GM21723 (cell line): Measurements from ENCODE around the gene CCDC106.

Experiments used
- ATAC-seq: cut with Tn5 transposase; IDR thresholded peaks from one replicate; pipeline ENCODE4 v1.9.1; 2021; ENCODE audit warnings: mild to moderate bottlenecking, moderate library complexity; ENCODE audit not compliant: unreplicated experiment

CCDC106 gene

GRCh38 chr19:55679343-55680257 is 31.6 kb downstream of the CCDC106 start:
- no peak for ATAC-seq

- no peak for ATAC-seq
Observed at GRCh38 chr19:55680339-55681130, 32.5 kb downstream of the CCDC106 start.

- no peak for ATAC-seq
Observed at GRCh38 chr19:55681131-55682092, 33.4 kb downstream of the CCDC106 start.

GRCh38 chr19:55683449-55684261 is 35.6 kb downstream of the CCDC106 start:
- no peak for ATAC-seq

GRCh38 chr19:55684946-55685681 is 37.1 kb downstream of the CCDC106 start:
- no peak for ATAC-seq

- no peak for ATAC-seq
Observed at GRCh38 chr19:55685776-55686175, 37.8 kb downstream of the CCDC106 start.

- no peak for ATAC-seq
Observed at GRCh38 chr19:55686311-55687050, 38.5 kb downstream of the CCDC106 start.

- ATAC-seq: no peak
Observed at GRCh38 chr19:55687281-55688201, 39.5 kb downstream of the CCDC106 start.

GRCh38 chr19:55688422-55689218 is 40.6 kb downstream of the CCDC106 start:
- ATAC-seq: no peak

- no peak for ATAC-seq
Observed at GRCh38 chr19:55689411-55690108, 41.5 kb downstream of the CCDC106 start.

GRCh38 chr19:55690109-55690768 is 42.2 kb downstream of the CCDC106 start:
- no peak for ATAC-seq

GRCh38 chr19:55690769-55691545 is 42.9 kb downstream of the CCDC106 start:
- ATAC-seq: no peak

GRCh38 chr19:55691561-55692481 is 43.8 kb downstream of the CCDC106 start:
- ATAC-seq: no peak

- ATAC-seq: no peak
Observed at GRCh38 chr19:55692681-55693081, 44.7 kb downstream of the CCDC106 start.
